Tibial artery (tissue), 4 donors: ENCODE data around the gene MISP.

ENCODE experiments used
- DNase-seq, 2 donors: peaks; one replicate each; pipeline ENCODE4 v3.0.0-alpha.2; 2019
- H3K27ac ChIP-seq, 2 donors: fragments of 200-600 bp; sonication (generic) in 1 of 2; 1 replicate in 1 of 2; 2 replicates in 1 of 2; pipeline ENCODE4 v1.5.1; 2018 to 2019; ENCODE audit warnings: mild to moderate bottlenecking in 1 of 2
- H3K27me3 ChIP-seq, 2 donors: fragments of 200-600 bp; sonication (generic) in 1 of 2; one replicate each; pipeline versions ENCODE4 v1.5.1 to v1.6.0; 2016 to 2019
- H3K36me3 ChIP-seq, 3 donors: fragments of 200-600 bp; sonication (generic) in 2 of 3; one replicate each; pipeline ENCODE4 v1.5.1; 2016 to 2019; ENCODE audit warnings: mild to moderate bottlenecking in 2 of 3
- H3K4me1 ChIP-seq, 4 donors: fragments of 200-600 bp; sonication (generic) in 2 of 4; 1 replicate in 3 of 4; 2 replicates in 1 of 4; pipeline ENCODE4 v1.5.1; 2016 to 2019
- H3K4me3 ChIP-seq, 2 donors: fragments of 200-600 bp; sonication (generic) in 1 of 2; 1 replicate in 1 of 2; 2 replicates in 1 of 2; pipeline ENCODE4 v1.5.1; 2018 to 2019; ENCODE audit warnings: mild to moderate bottlenecking in 2 of 2
- H3K9me3 ChIP-seq, 3 donors: fragments of 200-600 bp; sonication (generic) in 1 of 3; one replicate each; pipeline ENCODE4 v1.5.1; 2016 to 2019
- CTCF ChIP-seq, 2 experiments: fragments of 200-600 bp in 1 of 2; fragments of 450-650 bp in 1 of 2; IDR thresholded peaks; one replicate each; pipeline ENCODE4 v1.5.1; 2017 to 2019; ENCODE audit warnings: antibody characterized with exemption in 2 of 2, mild to moderate bottlenecking in 1 of 2, moderate library complexity in 1 of 2
- intact Hi-C: fragments of 100-400 bp; cut with DNase I; formaldehyde crosslinking; loops from one replicate; pipeline ENCODE4 v1.15.0; 2023; ENCODE audit warnings: low total_unique reads

Gene MISP

GRCh38 chr19:722553-723101 is 28.3 kb upstream of the MISP start:
- DNase-seq, result no peak
- no peaks in the 10 kb centered on the region for H3K36me3 ChIP-seq
- TF ChIP-seq CTCF (IDR thresholded peaks at IDR 0.05), result no peak
- peaks cover 0 to 17% (median 9%) of the 10 kb centered on the region in 4 donors for H3K4me1 ChIP-seq
- no peak overlapping the region for H3K4me3 ChIP-seq
- intact Hi-C loops, result no loop called here
- H3K27ac ChIP-seq, result no peak overlapping the region
- H3K9me3 ChIP-seq, result no peaks in the 10 kb centered on the region
- H3K27me3 ChIP-seq, result peaks cover 0 to 52% of the 10 kb centered on the region in 2 donors

GRCh38 chr19:723247-723646 is 27.7 kb upstream of the MISP start:
- peaks cover 0 to 46% of the 10 kb centered on the region in 2 donors for H3K27me3 ChIP-seq
- H3K27ac ChIP-seq, result no peak overlapping the region
- no peaks in the 10 kb centered on the region for H3K36me3 ChIP-seq

GRCh38 chr19:723714-724113 is 27.2 kb upstream of the MISP start:
- Histone ChIP-seq H3K9me3 (no peaks in the 10 kb centered on the region), H3K4me3 (no peak overlapping the region), H3K27me3 (peaks cover 0 to 41% of the 10 kb centered on the region in 2 donors), H3K27ac (no peak overlapping the region), H3K36me3 (no peaks in the 10 kb centered on the region), H3K4me1 (peaks cover 0 to 17% (median 9%) of the 10 kb centered on the region in 4 donors)
- DNase-seq, result no peak
- no peak for TF ChIP-seq CTCF (IDR thresholded peaks at IDR 0.05)
- intact Hi-C loops, result no loop called here

More at GRCh38 chr19:723247-723646, 27.7 kb upstream of the MISP start:
- DNase-seq, result no peak
- TF ChIP-seq CTCF (IDR thresholded peaks at IDR 0.05), result no peak
- Histone ChIP-seq H3K4me3 (no peak overlapping the region), H3K9me3 (no peaks in the 10 kb centered on the region), H3K4me1 (peaks cover 0 to 17% (median 9%) of the 10 kb centered on the region in 4 donors)
- intact Hi-C loops, result no loop called here

GRCh38 chr19:725461-726089 is 25.3 kb upstream of the MISP start:
- intact Hi-C loops, result no loop called here
- H3K36me3 ChIP-seq, result no peaks in the 10 kb centered on the region
- no peak for TF ChIP-seq CTCF (IDR thresholded peaks at IDR 0.05)
- DNase-seq, result no peak
- H3K27me3 ChIP-seq, result peaks cover 0 to 23% of the 10 kb centered on the region in 2 donors
- H3K4me3 ChIP-seq, result no peak overlapping the region
- H3K4me1 ChIP-seq, result peaks cover 0 to 2% (median 0%) of the 10 kb centered on the region in 4 donors
- no peak overlapping the region for H3K27ac ChIP-seq
- no peaks in the 10 kb centered on the region for H3K9me3 ChIP-seq

GRCh38 chr19:726993-727956 is 23.6 kb upstream of the MISP start:
- peaks cover 0 to 5% (median 0%) of the 10 kb centered on the region in 3 donors for H3K36me3 ChIP-seq
- H3K4me3 ChIP-seq, result no peak overlapping the region
- no peak overlapping the region for H3K27ac ChIP-seq
- H3K4me1 ChIP-seq, result no peaks in the 10 kb centered on the region
- intact Hi-C loops, result no loop called here
- DNase-seq, result no peak
- H3K27me3 ChIP-seq, result peaks cover 0 to 18% of the 10 kb centered on the region in 2 donors
- TF ChIP-seq CTCF (IDR thresholded peaks at IDR 0.05), result no peak
- H3K9me3 ChIP-seq, result no peaks in the 10 kb centered on the region
